IMR-90 (cell line): ENCODE data around the gene PRKD3. TPM values are rescaled to one million over a fixed set of nuclear protein-coding genes. Genes with fewer than 3 reads are reported as not detected.

Source experiments
- ATAC-seq: fragments of 200-7000 bp; cut with Tn5 transposase; 2 replicates; pipeline ENCODE4 v1.9.1; 2020; ENCODE audit warnings: low read depth, mild to moderate bottlenecking, moderate library complexity
- BruUV-seq: library from RNA; stranded (reverse); fragments of 400-500 nt; replicated peaks from 2 replicates; lab custom pipeline; 2021; lab: Mats Ljungman, UMichigan
- CTCF ChIA-PET: fragments of 300-600 bp; formaldehyde crosslinking; extraction: SDS; loops from one replicate; lab custom pipeline; 2021; ENCODE audit warnings: antibody characterized with exemption; lab: Yijun Ruan, JAX
- POLR2A ChIA-PET: fragments of 300-600 bp; sonication (Branson Sonifier 250); formaldehyde crosslinking; loops from one replicate; lab custom pipeline; 2022; ENCODE audit warnings: antibody characterized with exemption; ENCODE audit not compliant: unreplicated experiment; lab: Charles Lee
- DNase-seq: peaks from one replicate; pipeline ENCODE4 v3.0.0; 2013
- H2AFZ ChIP-seq: replicated peaks from 2 replicates; pipeline ENCODE3; 2013; ENCODE audit warnings: low read length, mild to moderate bottlenecking; ENCODE audit not compliant: poor library complexity
- H2AK5ac ChIP-seq: 2 replicates; pipeline ENCODE4 v1.6.1; 2013; ENCODE audit warnings: low read depth, low read length, inconsistent platforms
- H2AK9ac ChIP-seq: replicated peaks from 2 replicates; pipeline ENCODE3; 2013; ENCODE audit warnings: mild to moderate bottlenecking, low read depth, low read length, moderate library complexity; ENCODE audit not compliant: poor library complexity
- H2BK120ac ChIP-seq: 2 replicates; pipeline ENCODE4 v1.6.1; 2013; ENCODE audit warnings: low read depth, low read length, inconsistent platforms
- H2BK15ac ChIP-seq: 3 replicates; pipeline ENCODE4 v1.6.1; 2013; ENCODE audit warnings: low read depth, low read length, inconsistent platforms
- H2BK20ac ChIP-seq: 2 replicates; pipeline ENCODE4 v1.6.1; 2013; ENCODE audit warnings: low read depth, mild to moderate bottlenecking, inconsistent platforms, low read length, moderate library complexity
- H2BK5ac ChIP-seq: 2 replicates; pipeline ENCODE4 v1.6.1; 2013; ENCODE audit warnings: mild to moderate bottlenecking, low read depth, low read length, inconsistent platforms; ENCODE audit not compliant: poor library complexity, severe bottlenecking
- H3K14ac ChIP-seq: replicated peaks from 2 replicates; pipeline ENCODE4 v1.6.1; 2013; ENCODE audit warnings: low read depth, low read length, inconsistent platforms
- H3K18ac ChIP-seq: 2 replicates; pipeline ENCODE4 v1.6.1; 2013; ENCODE audit warnings: low read depth, low read length, control low read depth
- H3K23ac ChIP-seq: 2 replicates; pipeline ENCODE4 v1.6.1; 2013; ENCODE audit warnings: low read depth, low read length, inconsistent platforms
- H3K27ac ChIP-seq: 2 replicates; pipeline ENCODE4 v1.5.1; 2013; ENCODE audit warnings: mild to moderate bottlenecking, control low read depth, low read length; ENCODE audit not compliant: insufficient read depth
- H3K27me3 ChIP-seq: 2 replicates; pipeline ENCODE4 v1.6.1; 2013; ENCODE audit warnings: low read length; ENCODE audit not compliant: control insufficient read depth, insufficient read depth
- H3K36me3 ChIP-seq: 2 replicates; pipeline ENCODE4 v1.6.1; 2013; ENCODE audit warnings: low read length, mixed read lengths; ENCODE audit not compliant: control insufficient read depth, insufficient read depth
- H3K4ac ChIP-seq: 2 replicates; pipeline ENCODE4 v1.6.1; 2013; ENCODE audit warnings: low read depth, low read length, inconsistent platforms
- H3K4me1 ChIP-seq: 2 replicates; pipeline ENCODE4 v1.6.1; 2013; ENCODE audit warnings: low read length, mixed read lengths; ENCODE audit not compliant: control insufficient read depth, insufficient read depth
- H3K4me2 ChIP-seq: 2 replicates; pipeline ENCODE4 v1.6.1; 2013; ENCODE audit warnings: low read depth, mild to moderate bottlenecking, control low read depth, low read length, moderate library complexity
- H3K4me3 ChIP-seq: 2 replicates; pipeline ENCODE4 v1.5.1; 2013; ENCODE audit warnings: low read depth, mild to moderate bottlenecking, control low read depth, low read length, moderate library complexity; ENCODE audit not compliant: insufficient read depth
- H3K56ac ChIP-seq: 2 replicates; pipeline ENCODE4 v1.6.1; 2013; ENCODE audit warnings: low read length, inconsistent platforms; ENCODE audit not compliant: insufficient read depth; ENCODE audit errors: extremely low read depth
- H3K79me1 ChIP-seq, 2 experiments: 2 replicates each; pipeline ENCODE4 v1.6.1; 2013; ENCODE audit warnings: low read length in 2 of 2, inconsistent platforms in 1 of 2, low read depth in 1 of 2
- H3K9ac ChIP-seq: 2 replicates; pipeline ENCODE4 v1.6.1; 2013; ENCODE audit warnings: low read depth, low read length, control low read depth
- H3K9me1 ChIP-seq: 2 replicates; pipeline ENCODE4 v1.6.1; 2013; ENCODE audit warnings: low read length, inconsistent platforms; ENCODE audit not compliant: insufficient read depth
- H3K9me3 ChIP-seq: 2 replicates; pipeline ENCODE4 v1.6.1; 2013; ENCODE audit warnings: low read length; ENCODE audit not compliant: control insufficient read depth, insufficient read depth
- H4K20me1 ChIP-seq: 2 replicates; pipeline ENCODE4 v1.6.1; 2013; ENCODE audit warnings: low read length, inconsistent platforms; ENCODE audit not compliant: insufficient read depth
- H4K5ac ChIP-seq: 2 replicates; pipeline ENCODE4 v1.6.1; 2013; ENCODE audit warnings: mild to moderate bottlenecking, low read depth, low read length, control low read depth
- H4K8ac ChIP-seq, 2 experiments: 2 replicates each; pipeline ENCODE4 v1.6.1; 2013; ENCODE audit warnings: low read depth in 2 of 2, low read length in 2 of 2, control low read depth in 1 of 2, inconsistent platforms in 1 of 2
- H4K91ac ChIP-seq: 2 replicates; pipeline ENCODE4 v1.6.1; 2013; ENCODE audit warnings: low read depth, low read length, inconsistent platforms; ENCODE audit not compliant: insufficient read depth
- CEBPB ChIP-seq: IDR thresholded peaks from 2 replicates; pipeline ENCODE4 v1.6.1; 2012; ENCODE audit warnings: low read depth, low read length, improper control_type of control experiment
- FOS ChIP-seq: fragments of 150-350 bp; IDR thresholded peaks from 2 replicates; pipeline ENCODE4 v1.6.1; 2016; ENCODE audit warnings: low read depth, low read length
- MAFK ChIP-seq: IDR thresholded peaks from 2 replicates; pipeline ENCODE4 v1.6.1; 2012; ENCODE audit warnings: low read depth, low read length, improper control_type of control experiment
- MXI1 ChIP-seq: IDR thresholded peaks from 2 replicates; pipeline ENCODE4 v1.6.1; 2012; ENCODE audit warnings: low read depth, mild to moderate bottlenecking, low read length, moderate library complexity, borderline replicate concordance
- RCOR1 ChIP-seq: IDR thresholded peaks from 2 replicates; pipeline ENCODE4 v1.6.1; 2012; ENCODE audit warnings: mild to moderate bottlenecking, low read length, improper control_type of control experiment; ENCODE audit not compliant: insufficient replicate concordance
- SMC3 ChIP-seq: fragments of 150-350 bp; IDR thresholded peaks from 2 replicates; pipeline ENCODE4 v1.6.1; 2016; ENCODE audit warnings: low read depth, mild to moderate bottlenecking, antibody characterized with exemption, low read length, moderate library complexity
- WGBS, 2 experiments: methylation state at CpG; one replicate each; pipeline versions ENCODE4 v1.1.5 to v1.1.7; 2013; ENCODE audit warnings: missing lambda C conversion rate in 2 of 2; ENCODE audit not compliant: insufficient read length in 1 of 2; ENCODE audit errors: extremely low coverage in 2 of 2; 5-methylcytosine and 5-hydroxymethylcytosine counted together
- dilution Hi-C: fragments of 300-500 bp; cut with HindIII; formaldehyde crosslinking; loops from one replicate; pipeline ENCODE4 v1.14.3; 2018; ENCODE audit warnings: low sequenced_read_pairs; ENCODE audit not compliant: unreplicated experiment
- in situ Hi-C: fragments of 300-500 bp; cut with MboI; formaldehyde crosslinking; loops from 3 replicates; pipeline ENCODE4 v1.14.3; 2019; ENCODE audit warnings: low sequenced_read_pairs, inconsistent platforms, mixed read lengths
- intact Hi-C: fragments of 100-400 bp; cut with micrococcal nuclease; formaldehyde crosslinking; loops from 2 replicates; pipeline ENCODE4 v1.10.0; 2022
- polyA plus RNA-seq, 3 experiments: library from polyadenylated mRNA; depleted of rRNA; stranded (reverse); fragments of >200 nt; gene quantifications; 2 replicates each; pipeline ENCODE4 v1.2.3, GENCODE V29; 2012; ENCODE audit warnings: low replicate concordance in 1 of 3
- total RNA-seq: library from RNA; depleted of rRNA; stranded (reverse); fragments of >200 nt; gene quantifications from 2 replicates; pipeline ENCODE4 v1.2.3, GENCODE V29; 2012

PRKD3 gene
- total and polyA plus RNA-seq, 2 of the 4 experiments (the other 2 are of a cell fraction) = 15.8 to 46.4 TPM

- dilution Hi-C loops = no loop called here
- H3K4me3 ChIP-seq = no peak overlapping the region
- H3K27ac ChIP-seq = no peak overlapping the region
- H3K14ac ChIP-seq = no peak overlapping the region
- H4K5ac ChIP-seq = no peak overlapping the region
- intact Hi-C loops = no loop called here
- no peaks in the 10 kb centered on the region for H3K36me3 ChIP-seq
- H2BK5ac ChIP-seq = no peak overlapping the region
- ChIA-PET POLR2A (no interaction called here), CTCF (interaction anchor here (0.6 kb wide), 1 partner anchor 330 kb away, joined by 3 read pairs; no protein-coding TSS in a partner anchor)
- H2BK120ac ChIP-seq = no peak overlapping the region
- BruUV-seq = no TSS peak
- H2BK20ac ChIP-seq = no peak overlapping the region
- in situ Hi-C loops = no loop called here
- H4K8ac ChIP-seq = no peak overlapping the region
- H3K4me1 ChIP-seq = no peaks in the 10 kb centered on the region
- H3K9me3 ChIP-seq = no peaks in the 10 kb centered on the region
- TF ChIP-seq FOS = no peak
- TF ChIP-seq RCOR1 = no peak
- TF ChIP-seq CEBPB = no peak
- TF ChIP-seq MAFK = no peak
- TF ChIP-seq MXI1 = no peak
- TF ChIP-seq SMC3 = no peak
- no peak overlapping the region for H3K23ac ChIP-seq
- H3K27me3 ChIP-seq = no peaks in the 10 kb centered on the region; the same call in 1 of the 2 replicates
- no CpG with 5 or more reads among the region's 4 CpGs for WGBS, 2 experiments
- H3K79me1 ChIP-seq = no peaks in the 10 kb centered on the region
- H4K91ac ChIP-seq = no peak overlapping the region
- H3K9me1 ChIP-seq = no peaks in the 10 kb centered on the region
- no peak overlapping the region for H2BK15ac ChIP-seq
- no peak overlapping the region for H3K4me2 ChIP-seq
- no peak overlapping the region for H3K18ac ChIP-seq
- DNase-seq (no peak), ATAC-seq (no peak)
- H3K9ac ChIP-seq = no peak overlapping the region
- no peak overlapping the region for H2AK5ac ChIP-seq
- no peak overlapping the region for H3K56ac ChIP-seq
- no peak overlapping the region for H3K4ac ChIP-seq
- H4K20me1 ChIP-seq = no peaks in the 10 kb centered on the region
- no peak overlapping the region for H2AK9ac ChIP-seq
- H2AFZ ChIP-seq = no peak overlapping the region
Observed at GRCh38 chr2:37338933-37339332, 14.3 kb upstream of the PRKD3 start.
